Hematopoietic multipotent progenitor cell treated with erythropoietin and hydrocortisone succinate and interleukin-3 and kit ligand, for 17 days (in vitro differentiated cells): ENCODE measurements around the gene PARP12.

Experiments
- DNase-seq: peaks from one replicate; pipeline ENCODE4 v3.0.0-alpha.2; 2015; ENCODE audit warnings: low spot score

The PARP12 gene

DNA sequence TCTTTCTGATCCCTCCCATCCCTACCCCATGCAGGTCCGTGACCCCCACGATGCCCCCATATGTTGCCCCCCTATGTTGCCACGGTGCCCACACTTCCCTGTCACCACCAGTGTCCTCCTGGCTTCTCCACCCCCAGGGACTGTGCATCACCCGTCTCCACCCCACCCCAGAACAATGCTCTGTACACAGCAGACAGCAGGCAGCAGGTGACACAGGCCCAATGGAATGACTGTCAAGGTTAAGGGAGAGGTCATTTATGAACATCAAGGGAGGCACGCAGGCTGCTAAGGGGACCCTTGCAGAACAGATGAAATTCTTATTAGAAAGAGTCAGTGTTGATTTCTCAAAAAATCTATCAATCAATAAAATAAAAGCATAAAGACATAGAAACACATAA is 71.5 kb downstream of the PARP12 start:
- no peak for DNase-seq

DNA sequence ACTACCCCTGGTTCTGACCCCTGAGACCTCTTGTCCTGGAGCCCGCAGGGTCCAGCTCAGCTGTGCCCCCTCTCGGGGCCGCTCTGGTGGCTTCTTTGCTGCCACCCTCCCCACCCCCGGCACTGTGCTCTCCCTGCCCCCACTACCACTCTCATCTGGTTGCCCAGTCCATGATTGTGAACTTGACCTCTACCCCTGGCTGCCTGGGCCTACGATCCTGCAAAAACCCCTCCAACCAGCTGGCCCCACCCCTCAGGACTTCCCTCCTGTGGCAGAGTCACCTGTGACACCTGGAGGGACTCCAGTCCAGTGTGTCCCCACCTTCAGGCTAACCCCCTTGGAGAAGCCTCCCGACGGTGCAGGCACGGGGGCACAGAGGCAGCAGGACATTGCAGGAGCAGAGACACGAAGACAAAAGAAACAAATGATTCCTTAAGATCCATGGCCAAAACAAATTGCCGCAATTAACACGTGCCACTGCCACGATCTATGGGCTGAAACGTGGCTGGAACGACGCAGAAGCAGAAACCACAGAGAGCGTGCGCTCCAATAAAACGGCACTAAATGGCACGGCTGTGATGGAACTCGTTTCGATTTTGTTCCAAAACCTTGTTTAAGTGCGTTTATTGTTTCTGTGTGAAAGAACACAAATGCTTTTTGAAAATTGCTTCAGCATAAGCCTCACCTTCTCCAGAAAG is 72.0 kb downstream of the PARP12 start:
- no peak for DNase-seq

DNA sequence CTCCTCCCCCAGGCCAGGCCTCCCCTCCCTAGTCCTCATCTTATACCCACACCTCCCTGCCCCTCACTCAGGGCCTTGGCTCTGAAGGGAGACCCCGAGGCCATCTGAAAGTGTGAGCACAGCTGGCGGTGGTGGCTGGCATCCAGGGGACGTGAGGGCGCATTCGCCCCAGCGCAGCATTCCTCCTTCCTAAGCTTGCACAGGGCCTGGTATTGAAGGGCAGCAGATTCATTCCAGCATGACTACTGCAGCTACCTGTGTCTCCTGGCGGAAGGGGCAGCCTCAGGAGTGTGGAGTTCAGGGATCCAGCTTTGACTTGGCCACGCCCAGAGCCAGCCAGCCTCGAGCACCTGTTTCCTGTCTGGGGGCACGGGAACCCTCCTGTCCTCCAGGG is 72.6 kb downstream of the PARP12 start:
- DNase-seq = no peak

DNA sequence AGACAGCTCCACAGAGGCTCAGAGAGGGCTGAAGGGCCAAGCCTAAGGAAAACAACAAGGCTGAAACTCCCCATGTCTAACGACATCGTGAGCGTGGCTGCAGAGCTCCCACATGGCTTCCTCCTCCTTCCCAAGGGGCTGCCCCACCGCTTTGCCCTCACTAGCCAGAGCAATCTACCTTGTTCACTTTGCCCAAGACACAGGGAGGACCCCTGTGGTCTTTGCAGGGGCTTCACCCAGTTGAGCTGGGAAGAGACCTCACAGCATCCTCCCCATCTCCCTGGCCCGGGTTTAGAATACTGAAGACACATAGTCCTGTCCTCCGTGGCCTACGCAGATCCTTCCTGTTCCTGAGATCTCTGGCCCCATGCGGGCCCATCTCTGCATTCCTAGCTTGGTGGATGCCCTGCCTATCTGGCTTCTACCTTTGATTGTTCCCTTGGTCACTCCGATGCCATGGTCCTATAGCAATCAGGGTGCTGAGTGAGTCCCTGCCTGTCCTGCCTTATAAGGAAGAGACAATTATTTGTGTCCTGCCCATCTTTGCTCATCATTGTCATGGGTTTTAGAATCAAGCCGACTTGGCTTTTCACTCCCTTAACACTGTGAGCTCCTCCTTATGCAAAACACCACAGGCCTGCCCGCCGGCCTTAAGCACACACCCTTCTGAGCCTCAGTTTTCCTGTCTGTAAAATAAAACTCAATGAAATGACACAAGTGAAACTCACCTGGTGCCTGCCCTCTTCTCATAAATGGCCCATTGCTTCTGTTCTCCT is 73.2 kb downstream of the PARP12 start:
- DNase-seq = no peak

DNA sequence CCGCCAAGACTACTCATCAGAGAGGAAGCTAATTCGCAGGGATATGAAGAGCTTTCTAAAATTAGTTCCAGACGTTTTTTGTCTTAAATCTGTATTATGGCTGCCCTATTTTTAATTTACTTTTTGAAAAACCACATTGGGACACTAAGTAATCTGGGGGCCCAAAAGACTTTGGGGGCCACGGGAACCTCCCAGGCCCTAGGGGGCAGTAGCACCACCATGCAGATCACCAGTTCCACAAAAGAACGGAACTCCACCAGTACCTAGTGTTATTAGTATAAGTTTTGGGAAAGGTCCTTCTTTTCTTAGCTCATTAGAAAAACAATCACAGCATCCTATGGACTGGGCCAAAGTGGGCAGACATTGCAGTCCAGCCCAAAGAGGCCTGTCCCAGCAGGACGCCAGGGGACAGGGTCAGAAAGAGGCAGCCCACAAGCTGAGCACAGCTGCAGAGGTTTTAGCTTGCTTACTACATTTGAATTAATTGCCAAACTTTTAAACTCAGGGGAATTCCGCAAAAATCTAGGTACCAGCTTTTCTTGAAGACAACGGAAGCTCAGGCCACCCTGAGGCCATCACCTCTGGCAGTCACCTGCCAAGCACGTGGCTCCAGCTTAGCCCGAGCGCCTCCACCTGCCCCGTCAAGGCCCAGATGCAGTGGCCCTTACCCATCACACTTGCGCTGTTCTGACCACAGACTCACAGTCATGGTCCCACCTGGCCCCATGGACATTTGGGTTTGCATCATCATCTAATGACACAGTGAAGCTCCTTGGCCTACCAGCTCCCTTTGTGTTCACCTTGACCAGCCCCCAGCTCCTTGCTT is 74.8 kb downstream of the PARP12 start:
- DNase-seq = no peak

DNA sequence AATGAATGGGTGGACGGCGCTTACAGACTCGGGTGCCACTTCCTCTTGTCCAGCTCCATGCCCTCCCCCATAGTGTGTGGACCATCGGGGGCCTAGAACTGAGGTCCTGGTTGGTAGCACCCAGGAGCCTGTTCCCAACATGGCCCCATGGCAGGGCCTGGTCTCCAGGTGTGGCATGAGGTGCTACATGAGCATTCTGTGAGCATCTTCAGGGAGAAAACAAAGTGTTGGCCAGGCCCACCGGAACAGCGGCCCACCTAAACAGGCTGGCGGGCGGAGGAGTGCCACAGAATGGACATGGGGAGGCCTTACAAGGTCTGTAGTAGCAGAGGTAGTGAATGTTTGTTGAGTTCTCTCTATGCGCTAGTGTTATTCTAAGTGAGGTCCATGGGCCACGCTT is 76.9 kb downstream of the PARP12 start:
- DNase-seq = no peak

DNA sequence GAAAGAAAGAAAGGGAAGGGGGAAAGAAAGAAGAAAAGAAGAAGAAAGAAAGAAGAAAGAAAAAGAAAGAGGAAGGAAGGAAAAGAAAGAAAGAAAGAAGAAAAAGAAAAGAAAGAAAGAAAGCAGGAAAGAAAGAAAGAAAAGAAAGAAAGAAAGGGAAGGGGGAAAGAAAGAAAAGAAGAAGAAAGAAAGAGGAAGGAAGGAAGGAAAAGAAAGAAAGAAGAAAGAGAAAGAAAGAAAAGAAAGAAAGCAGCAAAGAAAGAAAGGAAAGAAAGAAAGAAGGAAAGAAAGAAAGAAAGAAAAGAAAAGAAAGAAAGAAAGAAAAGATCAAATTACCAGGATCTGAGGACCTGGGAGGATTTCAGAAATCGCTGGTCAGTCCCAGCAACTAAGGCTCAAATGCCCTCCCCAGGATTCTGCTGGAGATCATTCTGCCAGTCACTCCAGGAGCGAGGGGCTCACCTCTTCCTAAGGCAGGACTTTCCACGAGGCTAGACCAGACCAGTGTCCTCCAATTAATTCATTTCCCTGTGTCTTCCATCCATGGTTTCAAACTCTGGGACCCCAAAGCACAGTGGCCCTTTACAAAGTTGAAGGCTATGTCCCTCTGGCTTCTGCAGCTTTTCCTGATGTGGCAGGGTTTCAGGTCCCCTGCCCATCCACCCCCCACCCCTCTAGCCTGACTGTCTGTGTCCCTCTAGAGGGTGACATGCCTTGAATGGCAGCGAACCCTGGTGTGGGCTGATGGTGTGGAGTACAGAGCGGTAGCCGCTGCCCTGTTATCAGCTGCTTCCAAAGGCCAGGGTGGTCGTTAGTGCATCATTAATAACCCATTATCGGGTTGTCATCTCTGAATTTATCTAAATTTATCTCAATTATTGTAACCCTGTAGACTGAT is 77.9 kb downstream of the PARP12 start:
- DNase-seq = no peak

DNA sequence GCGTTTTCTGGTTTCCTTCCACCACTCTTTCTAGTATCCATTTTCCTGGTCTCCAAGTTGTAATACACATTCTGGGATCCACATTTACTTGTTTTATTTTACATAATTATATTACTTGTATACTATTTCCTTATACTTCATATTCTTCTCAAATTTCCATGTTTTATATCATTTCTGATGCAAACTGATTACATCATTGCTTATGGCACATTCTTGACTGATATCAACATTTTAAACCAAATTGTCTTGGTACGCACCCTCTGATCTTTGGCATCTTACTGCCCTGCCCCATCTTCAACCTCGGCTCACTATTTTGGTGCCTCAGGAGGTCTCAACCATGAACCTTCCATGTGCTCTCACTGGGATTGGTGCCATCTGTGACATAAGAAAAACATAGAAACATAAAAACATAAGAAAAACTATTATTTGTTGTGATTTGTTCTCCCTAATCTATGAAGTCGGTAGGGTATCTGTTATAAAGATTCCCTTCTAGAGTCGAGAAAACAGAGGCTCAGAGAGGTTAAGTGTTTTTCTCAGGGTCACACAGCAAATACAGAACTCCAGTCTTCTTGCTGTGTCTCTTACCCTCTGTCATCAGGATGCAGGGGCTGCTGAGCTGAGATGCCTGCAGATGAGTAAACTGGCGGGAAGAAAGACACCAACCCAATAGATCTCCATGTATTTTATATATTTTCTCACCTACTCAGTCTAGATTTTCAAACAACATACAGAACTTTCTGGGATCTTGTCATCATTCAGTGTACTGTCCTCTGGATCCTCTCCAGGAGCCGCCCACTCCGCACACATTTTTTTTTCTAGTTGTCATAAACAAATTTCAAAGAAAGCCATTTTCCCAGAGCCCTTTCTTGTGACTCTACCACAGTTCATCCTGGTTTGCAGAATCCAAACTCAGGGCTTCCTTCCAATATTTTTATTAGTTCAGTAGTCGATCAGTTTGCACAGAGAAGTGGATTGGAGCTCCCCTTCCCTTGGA is 79.5 kb downstream of the PARP12 start:
- DNase-seq = no peak

DNA sequence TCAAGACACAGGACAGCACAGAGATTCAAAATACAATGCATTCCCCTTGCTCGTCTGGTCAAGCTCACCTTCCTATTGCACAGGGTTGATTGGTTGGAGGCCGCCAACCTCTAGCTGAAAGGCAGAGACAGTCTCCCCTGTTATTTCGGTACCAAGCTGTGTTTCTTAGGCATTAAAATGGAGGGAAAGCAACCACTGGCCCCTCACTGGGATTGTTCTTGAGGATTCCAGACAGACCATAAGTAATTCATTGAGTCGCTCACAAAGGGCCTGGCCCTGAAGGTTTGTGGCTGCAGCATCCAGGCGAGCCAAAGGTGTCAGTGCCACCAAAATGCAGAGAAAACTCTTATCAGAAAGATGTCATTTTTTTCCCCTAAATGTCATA is 81.2 kb downstream of the PARP12 start:
- DNase-seq = no peak

DNA sequence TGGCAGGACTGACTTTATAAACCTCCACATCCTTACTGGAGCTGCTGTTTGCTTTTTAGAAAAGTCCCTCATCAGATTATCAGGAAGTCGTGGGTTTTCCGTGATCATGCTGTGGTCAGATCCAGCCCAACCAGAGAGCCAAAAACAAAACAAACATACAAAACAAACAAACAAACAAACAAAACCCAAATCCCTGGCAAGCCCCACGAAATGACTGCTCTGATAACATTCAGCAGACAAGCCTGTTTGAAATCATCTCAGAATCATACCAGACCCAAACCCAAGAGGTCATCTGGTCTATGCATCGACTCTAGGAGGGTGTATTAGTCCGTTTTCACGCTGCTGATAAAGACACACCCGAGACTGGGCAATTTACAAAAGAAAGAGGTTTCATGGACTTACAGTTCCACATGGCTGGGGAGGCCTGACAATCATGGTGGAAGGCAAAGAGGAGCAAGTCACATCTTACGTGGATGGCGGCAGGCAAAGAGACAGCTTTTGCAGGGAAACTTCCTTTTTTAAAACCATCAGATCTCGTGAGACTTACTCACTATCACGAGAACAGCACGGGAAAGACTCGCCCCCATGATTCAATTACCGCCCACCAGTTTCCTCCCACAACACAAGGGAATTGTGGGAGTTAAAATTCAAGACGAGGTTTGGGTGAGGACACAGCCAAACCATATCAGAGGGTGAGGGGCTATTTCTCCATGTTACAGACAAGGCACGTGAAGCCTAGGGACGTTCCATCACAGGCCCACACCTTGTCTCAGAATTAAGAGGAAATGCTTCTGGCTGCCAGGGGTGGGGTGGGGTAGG is 85.7 kb downstream of the PARP12 start:
- DNase-seq = no peak

DNA sequence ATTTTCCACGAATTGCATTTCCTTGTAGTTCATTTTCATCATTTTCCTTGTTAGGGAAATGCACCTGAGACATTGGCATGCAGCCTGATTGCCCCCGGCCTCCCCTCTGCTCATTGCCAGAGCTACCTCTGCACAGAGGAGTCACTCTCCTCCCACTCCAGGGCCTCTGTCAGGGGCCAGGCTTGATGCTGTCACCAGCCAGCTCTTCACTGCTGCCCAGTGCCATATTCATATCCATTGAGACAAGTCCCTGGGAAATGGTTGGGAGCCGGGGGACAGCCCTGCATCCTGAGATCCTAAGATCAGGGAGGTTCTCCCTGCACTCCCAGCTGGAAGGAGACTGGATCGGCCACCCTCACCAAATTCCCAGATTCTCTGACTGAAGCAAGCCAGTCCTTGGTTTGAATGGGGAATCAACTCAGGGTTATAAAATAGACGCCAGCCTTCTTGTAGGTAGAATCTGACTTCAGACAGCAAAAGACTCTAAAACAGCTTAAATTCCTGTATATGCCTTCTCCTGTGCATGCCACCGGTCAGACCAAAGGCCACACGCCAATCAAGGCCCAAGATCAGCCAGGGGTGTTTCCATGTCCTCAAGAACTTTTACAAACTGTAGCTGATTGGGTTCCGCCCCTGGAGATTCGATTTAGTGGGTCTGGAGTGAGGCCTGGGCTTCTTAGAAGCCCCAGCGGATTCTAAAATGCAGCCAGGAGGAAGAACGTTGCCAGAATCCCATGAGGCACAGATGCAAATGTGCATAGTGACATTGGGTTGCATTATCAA is 86.5 kb downstream of the PARP12 start:
- DNase-seq = no peak

DNA sequence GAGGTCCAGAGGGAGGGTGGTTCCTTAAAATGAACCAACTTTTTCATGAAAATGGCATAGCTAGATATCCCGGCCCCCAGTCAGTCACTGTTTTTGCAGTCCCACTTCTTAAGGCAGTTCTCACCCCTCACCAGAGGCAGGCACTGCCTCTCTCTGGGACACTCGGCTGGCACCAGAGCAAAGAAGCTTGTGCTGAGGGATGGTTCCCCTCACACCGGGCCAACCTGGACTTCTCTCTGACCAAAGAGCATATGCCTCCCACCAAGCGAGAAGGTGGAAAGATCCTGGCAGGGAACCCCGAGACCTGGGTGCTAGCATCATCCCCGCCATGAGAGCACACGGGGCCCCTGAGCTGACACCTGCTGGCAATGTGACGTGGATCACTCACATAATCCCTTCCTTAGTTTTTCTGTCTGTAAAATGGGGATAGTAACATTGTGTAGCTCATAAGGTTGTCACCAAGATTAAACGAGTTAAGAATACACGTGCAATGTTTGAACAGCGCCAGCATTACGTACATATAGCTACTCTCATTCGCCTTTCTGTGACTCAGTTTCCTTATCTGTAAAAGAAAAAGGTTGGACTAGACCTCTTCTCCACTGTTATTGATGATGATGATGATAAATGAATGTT is 88.5 kb downstream of the PARP12 start:
- DNase-seq = no peak
